Right forelimb (tissue), 1 donor: Measurements from ENCODE around the gene SUGCT.
"Not testable (repeated sequence)": the region's sequence is repeated elsewhere in the genome, so short reads cannot be mapped to it uniquely, and the experiment has no call there.

ENCODE experiments used
- DNase-seq: peaks from one replicate; pipeline ENCODE4 v3.0.0-alpha.2; 2018

Gene SUGCT

DNA sequence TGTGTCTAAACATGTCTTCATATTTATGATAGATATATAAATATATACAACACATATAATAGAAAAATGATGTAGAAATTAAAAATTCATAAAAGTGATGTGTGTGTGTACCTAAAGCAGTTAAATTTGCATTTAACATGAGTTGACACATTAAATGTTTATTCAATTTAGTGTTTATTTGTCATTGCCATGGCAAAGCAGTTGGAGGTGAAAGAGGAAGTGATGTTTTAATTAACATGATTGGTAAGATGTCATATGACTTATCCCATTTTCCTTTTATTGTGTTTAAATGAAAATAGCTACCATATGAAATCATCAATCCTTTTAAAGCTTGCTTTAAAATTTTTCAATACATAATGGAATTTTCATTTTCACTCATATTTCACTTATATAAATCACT is 452.6 kb downstream of the SUGCT start:
- no peak for DNase-seq

DNA sequence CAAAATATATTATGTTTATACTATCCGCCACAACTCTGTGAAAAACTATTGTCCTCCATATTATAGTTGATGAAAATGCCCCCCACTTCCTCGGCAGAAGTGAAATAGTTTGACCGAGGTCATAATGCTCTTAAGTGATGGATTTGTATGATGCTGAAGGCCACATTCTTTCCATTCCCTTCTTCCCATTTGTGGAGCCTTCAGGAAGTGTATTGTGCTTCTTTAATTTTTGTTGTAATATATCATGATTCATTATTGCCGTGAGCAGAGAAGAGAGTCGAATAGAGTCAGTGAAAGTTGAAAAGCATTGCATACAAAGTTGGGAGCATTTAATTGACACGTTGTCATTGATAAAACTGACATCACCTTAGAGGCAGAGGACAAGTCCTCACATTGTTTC is 460.3 kb downstream of the SUGCT start:
- no peak for DNase-seq

DNA sequence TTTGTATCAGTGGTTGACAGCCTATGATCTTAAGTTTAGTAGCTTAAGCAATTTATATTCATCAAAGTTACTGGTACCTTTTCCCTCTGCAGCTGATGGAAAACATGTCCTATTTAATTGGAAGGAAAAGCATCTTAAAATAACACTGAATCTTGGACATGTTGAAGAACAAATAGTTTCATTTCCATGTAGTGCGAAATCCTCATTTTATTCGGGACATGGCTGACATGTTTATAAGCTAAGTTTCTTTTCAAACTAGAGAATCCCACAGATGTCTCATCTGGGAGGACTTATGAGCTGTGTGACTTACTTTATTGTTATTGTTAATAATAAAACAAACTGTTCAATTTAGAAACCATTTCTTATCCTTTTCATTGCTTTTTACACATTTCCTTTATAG is 461.0 kb downstream of the SUGCT start:
- no peak for DNase-seq

DNA sequence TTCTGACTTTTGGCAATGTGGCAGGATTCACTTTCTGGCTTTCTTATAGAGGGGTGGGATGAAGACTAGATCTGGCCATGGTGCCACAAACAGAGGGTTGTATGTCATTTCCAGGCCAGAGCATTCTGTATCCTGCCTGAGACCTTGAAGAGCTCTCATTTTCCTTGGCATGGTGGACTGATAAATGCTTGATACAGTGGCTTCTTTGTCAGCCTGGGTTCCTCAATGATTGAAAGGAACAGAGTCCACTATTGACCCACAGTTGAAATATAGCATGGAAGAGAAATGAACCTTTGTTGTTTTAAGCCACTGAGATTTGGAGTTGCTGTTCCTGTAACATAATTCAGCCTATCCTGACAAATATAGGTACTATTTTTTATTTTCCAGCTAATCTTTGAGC is 462.7 kb downstream of the SUGCT start:
- no peak for DNase-seq

DNA sequence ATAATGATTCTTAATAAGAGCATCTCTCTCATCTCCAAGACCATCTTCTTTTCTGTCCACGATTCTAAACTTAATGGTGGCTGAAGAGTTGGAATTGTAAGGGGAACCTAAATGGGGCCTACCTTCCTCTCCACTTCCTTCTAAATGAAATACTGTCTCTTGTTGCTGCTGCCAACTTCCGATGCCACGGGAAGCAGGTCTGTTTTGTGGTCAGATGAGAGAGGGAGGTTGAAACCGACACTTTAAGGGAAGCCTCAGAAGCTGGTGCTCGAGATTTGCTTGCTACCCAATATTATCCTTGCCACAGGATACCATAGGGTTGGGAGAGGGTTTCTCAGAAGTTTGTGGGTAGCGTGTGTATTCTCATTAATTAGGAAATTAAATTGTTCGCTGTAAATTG is 464.1 kb downstream of the SUGCT start:
- no peak for DNase-seq

DNA sequence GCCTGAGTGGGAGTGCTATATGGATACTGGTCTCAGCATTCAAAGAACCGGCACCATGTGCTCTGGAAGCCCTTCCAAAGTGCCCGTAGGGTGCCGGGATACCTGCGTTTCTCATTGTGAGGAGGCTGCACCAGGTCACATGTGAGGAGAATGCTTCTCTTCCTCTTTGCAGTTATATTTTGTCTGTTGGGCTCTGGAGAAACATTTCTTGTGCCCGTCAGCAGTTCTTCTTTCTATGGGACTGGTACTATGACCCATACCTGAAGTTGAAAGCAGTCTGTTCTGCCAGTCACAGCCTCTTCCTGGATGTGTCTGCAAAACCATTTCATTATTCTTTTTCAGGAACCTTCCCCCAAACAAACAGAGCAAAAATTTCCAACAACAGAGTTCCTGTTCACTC is 465.0 kb downstream of the SUGCT start:
- DNase-seq: no peak

DNA sequence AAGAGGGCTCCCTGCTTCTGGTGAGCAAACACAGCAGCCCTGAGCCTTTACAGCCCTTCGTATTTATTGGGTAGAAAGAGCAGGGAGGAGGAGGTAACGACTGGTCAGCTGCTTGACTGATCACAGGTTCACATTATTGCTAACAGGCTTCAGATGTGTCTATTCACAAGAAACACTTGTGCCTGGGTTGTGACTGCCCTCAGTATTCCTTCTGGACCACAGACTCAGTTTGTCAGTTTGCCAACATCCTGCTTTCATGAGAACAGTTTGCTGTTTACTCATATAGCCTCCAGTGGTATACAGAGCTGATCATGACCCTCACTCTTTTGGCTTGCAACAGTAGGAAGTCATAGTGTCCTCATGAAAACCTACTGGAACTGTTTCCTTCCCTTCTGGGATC is 467.5 kb downstream of the SUGCT start:
- not testable (repeated sequence) for DNase-seq

DNA sequence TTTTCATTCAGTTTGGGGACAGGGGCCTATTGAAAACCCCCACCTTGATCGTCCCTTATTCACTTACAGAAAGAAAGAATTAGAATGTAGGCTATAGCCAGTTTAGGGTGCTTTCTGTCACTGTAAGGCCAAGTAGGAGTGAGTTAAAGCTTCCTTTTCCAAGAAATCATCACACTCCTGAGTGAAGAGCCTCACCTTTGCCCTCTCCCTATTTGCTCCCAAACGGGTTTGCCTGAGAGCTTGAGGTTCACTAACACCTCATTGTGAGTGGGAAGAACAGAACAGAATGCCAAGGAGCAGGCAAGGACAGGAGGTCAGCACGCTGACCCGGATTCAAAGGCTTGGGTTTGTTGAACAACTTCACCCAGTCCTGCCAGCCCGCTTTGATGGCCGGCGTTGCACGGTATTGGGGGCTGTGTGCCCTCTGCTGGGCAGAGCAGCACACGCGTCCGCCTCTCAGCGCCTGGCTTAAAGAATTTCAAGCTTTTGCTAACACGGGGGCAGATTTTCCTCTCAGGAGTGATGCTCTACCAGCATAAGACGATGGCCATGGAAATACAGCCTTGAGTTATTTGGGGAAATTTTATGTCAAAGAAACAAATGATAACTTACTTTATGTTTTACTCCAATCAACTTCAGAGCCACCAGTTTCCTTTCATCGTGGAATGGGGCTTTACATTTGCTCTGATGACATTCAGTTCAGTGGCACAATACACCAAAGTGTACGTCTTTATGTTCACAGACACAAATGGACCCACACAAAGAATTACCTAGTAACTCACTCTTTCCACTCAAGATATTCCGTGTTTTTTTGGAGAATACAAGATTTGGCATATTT is 470.0 kb downstream of the SUGCT start:
- DNase-seq: peak; percentile 53

DNA sequence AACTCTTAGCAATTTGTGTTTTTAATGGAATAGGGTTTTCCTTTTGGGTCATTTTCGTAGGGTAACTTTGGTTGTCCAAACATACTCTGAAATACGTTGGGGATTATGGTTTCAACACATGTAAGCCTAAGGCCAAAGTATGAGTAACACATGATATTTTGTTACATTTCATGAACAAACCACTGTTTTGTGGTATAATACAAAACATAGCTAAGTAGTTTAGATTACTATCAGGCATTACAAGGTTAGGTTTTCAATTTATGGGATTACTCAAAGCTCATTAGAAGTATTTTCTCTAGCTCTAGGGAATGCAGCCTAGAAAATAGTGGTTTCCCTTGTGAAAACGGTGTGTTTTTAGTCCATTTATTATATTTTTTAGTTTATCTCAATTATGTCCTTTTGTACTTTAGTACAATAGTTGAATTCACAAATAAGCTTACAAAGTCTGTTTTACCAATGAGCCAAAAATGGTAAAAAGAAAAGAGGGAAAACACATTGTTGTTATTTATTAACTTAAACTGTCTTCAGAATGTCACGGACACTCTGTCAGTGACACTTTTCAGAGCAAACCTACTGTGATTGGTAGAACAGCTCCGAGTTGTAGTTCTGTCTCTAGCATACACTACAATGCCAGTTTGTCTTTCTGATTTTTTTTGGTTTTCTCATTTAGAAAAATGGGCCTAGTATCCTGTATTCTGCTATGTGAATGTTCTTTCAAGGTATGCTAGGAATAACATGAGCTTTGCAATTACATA is 473.7 kb downstream of the SUGCT start:
- DNase-seq: no peak

DNA sequence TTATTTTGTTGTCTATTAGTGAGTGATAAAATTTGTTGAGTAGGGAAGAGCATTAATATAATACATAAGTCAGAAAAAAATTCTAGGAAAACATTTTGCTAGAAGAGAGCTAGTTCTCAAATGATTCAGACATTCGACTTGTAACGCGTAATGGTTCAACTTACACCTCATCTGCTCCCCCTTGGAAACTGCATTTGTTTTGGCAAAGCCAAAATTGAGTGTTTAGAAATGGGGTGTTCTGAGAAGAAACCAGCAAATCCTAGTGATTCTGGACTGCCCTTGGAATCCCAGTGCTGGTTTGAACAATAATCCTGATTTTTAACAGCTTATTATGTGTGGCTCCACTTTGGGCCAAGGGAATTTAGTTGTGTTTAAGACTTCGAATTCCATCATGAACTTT is 475.7 kb downstream of the SUGCT start:
- no peak for DNase-seq

DNA sequence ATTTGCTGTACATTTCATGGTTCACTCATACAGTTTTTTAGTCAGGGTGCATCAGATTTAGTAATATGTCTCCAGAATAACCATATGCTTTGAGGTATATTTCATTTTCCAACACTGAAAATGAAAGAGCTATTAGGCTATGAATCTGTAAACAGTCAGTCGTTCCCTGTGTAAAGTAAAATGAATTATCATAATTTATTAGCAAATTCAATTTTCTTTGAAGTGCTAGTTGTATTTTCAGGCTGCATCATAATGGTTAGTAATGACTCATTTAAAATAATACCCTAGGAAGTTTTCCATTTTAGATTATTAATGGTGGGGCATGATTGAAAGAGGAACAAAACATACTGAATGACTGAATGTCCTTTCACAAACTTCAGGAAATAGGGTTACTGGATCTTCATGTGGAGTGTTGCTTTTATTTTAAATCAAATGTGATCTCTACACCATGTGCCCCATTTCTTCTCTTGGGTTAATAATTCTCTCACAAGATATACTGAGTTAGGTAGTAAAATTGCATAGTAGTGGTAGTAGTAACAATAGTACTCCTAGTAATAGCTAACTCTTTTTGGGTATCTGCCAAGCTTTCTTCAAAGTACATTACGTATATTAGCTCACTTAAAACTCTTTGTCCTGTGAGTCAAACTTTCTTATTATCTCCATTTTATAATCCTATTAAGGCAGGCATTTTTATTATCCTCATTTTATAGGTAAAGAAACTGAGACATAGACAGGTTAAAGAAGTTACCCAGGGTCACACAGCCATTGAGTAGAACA is 476.5 kb downstream of the SUGCT start:
- DNase-seq: no peak

DNA sequence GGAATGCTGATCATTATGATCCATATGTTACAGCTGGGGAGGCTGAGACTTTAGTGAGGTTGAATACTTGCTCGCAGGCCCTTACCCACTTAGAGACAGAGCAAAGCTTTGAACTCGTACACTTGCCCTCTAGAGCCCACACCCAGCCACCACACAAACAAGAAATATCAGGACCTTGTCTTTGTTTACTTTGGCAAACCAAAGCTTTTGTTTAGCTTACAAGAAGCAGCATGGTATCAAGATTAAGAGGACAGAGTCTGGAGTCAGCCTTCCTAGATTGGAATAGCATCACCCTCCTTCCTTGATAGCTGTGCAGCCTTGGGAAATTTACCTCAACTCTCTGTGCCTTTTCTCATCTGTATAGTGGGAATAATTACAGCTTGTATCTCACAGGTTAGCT is 477.5 kb downstream of the SUGCT start:
- no peak for DNase-seq

DNA sequence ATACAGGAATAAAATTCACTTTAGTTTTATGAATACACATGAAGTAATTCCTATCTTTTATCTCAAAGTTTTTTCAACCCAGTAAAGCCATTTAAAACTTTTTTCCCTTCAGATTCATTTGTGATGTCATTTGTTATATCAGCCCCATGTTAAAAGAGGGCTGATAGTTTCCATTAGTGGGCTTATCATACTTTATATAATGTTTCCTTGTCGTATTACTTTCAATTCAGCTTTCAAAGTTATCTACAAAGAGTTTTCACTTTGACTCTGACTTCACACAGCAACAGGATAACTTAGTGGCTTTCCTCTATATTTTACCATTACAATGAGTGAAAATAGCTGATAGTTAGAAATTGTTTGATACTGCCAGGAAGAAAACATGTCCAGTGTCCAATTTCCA is 484.8 kb downstream of the SUGCT start:
- DNase-seq: no peak

DNA sequence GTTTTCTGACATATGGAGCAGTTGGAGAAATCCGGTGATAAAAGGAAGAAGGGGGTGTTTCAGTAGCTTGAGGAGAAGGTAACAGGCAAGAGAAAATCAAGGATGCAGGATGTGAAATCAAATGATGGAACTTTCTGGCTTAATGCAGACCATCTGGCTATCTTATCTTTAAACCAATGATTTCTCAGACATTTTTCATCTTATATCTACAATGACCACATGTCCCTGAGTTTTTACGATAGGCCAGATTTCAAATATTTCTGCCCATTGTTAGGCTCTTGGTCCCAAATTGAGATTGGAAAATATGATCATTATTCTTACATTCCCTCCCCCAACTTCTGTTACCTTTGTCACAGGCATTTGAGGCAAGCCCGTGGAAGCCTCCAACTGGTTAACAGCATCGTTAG is 486.8 kb downstream of the SUGCT start:
- no peak for DNase-seq

DNA sequence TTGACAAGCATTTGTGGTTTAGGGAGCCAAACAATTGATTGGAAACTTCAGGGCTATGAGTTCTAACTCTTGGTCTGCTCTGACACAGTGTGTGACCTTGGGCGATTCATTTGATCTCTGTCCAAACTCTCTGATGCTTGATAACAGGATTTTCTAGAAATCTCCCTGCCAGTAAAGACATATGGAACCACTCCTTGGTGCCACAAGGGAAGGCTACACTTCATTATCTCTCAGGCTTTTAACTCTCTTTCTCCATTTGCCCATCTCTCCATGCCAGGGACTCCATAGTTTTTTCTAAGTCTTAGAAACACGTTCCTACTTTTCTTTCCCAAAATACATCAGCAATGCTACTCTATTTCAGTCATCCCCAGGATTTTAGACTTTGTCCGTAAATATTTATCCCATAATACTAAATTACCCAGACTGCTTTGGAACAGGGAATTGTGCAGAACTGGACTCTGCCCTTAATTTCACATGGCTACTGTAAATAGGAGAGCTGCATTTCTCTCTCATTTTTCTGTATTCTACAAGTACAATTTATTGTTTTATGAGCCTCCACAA is 488.2 kb downstream of the SUGCT start:
- no peak for DNase-seq

DNA sequence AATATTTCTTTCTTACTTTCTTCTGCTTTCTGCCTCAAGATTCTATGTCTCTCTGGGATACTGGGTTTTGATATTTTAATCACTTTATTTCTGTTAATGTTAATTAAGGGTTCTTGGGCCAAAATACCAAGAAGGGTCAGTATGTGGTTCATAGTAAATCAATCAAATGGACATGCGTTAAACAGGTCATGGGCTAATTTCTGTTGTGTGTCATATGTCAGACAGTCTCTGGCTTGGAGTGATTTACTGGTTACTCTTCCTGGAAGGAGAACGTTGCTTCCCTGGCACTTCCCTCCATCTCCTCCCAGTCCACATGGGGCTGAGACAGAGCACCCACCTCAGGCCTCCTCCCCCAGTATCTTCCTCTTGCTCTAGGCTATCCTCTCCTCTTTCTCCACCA is 489.1 kb downstream of the SUGCT start:
- DNase-seq: no peak

DNA sequence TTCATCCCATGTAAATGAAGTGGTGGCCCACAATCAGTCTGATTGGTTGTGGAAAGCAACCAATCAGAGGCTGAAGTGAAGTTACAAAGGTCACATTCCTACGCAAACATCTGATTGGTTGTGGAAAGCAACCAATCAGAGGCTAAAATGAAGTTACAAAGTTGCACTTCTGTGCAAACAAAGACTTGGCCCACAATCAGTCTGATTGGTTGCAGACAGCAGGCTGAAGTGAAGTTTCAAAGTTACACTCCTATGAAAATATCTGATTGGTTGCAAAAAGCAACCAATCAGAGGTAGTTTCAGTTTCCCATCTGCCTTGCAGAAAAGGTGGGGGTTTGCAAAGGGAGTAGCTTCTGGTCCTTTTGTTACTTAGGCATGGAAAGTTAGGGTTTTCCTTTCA is 492.6 kb downstream of the SUGCT start:
- not testable (repeated sequence) for DNase-seq

DNA sequence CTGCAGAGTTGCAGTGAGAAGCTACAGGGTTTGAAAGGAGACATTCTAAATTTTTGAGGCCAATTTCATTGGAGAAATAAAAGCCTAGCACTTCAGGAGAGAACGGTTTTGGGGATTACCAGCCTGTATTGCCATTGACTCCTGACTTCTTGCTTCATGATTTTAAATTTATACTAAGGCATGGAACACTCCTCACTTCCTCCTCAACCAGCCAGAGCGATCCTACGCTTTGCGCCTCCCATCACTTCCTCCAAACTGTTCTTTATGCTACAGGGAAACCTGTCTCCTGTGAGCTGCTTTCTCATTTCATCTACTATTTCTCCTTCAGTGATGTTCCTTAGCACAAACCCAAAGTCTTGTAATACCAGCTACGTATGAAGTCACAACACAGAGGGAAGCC is 495.1 kb downstream of the SUGCT start:
- DNase-seq: no peak

DNA sequence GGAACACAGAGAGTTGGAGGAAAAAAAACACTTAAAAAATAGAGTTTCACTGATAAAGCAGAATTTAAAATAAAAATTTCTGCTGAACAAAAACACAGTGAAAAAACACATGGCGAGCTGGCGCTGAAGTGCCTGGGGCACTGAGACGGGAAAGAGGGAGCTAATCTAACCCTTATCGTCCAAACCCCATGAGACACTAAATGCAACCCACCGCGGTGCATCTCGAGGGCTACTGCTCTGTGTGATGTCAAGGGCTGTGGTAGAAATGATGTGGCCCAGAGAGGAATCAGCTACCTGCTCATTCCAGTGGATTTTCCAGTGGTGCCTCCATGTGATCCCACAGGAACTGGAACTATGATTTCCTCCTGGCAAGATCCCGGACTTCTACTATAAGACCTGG is 499.3 kb downstream of the SUGCT start:
- DNase-seq: no peak

DNA sequence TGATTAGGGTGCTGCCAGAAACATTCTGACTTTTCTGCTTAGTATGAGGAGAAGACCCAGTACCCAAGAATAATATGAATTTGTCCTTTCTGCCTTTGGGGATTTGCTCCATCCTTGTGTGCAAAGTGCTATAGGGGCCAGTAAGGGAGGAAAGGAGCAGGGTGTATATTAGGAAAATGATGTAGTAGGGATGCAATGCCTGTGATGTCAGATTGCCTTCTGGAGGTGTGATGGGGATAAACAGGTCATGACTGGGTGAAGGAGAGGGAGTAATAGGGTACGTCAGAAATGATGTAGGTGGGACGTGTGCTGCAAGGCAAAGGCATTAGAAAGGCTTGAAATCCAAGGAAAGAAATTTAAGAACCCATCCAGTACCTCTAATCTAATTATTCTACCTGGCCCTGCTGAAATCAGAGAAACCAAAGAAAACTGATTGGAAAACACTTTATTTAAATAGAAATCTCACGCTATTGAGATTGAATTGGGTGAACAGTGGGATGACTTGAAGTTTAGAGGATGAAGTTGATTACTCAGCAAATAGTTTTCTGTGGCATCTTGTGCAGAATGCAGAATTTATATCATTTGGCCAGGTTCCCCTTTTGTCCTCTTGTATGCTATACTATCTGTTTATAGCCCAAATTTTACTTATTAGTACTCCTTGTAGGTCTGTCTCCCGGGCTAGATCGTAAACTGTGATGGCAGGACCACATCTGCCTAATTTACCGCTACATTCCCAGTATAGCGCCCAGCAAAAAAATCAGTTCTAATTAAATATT is 503.9 kb downstream of the SUGCT start:
- no peak for DNase-seq

DNA sequence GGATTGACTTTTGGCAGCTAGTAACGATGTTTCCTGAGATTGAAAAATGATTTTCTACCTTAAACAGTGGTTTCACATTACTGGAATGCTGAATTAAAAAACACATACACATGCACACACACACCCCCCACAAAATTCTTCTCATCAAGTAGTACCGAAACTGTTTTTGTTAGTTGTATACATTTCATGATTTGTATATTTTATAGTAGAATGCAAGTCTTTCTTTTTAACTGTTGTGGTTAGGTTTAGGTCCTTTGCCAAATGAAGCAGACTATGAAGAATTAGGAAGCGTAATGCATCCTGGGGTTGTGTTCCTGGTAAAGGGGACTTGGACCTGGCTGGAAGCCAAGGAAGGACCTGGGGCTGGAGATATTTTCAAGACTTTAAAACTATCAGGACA is 505.8 kb downstream of the SUGCT start:
- DNase-seq: no peak

DNA sequence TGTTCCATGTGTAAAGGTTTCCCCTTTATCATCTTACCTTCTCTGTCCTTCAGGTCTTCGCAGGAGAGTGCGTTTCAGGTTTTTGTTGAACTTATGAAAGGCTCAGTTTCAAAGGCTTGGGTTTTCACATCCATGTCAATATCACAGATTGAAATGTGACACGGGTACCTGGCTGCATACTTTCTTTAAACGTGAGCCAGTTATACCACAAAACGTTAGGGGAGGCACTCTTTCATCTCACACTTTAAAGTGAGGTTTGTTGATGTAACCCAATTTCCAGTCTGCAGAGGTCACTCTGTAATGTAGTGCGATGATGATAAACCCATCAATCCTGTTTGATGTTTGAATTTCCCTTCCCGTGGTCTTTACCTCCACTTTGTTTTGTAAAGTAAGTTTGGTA is 506.9 kb downstream of the SUGCT start:
- DNase-seq: no peak

DNA sequence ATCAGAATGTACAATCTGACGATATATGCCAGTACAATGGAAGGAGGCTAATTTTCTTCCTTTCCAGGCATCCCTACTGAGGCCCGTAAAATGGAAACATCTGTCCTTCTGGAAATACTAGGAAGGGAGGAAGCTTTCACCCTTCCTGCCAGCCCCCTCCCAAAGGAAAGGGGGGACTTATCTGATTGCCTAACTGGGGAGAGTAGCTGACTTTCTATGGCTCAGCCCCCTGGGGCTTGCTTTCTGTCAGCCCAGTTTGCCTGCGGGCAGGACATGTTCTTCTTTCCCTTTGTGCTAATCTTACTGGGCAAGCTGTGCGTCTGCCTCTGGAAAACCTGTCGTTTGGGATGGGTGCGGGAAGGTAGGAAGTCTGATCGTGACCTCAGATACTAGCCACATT is 508.9 kb downstream of the SUGCT start:
- no peak for DNase-seq
